ENCODE measurements around the gene BICC1.

- TF ChIP-seq REST (IDR thresholded peaks at IDR 0.05; ENCODE audit: insufficient read depth in 1 of 2, low read depth in 2 of 2, low read length in 2 of 2) = no peak
- TF ChIP-seq POLR2AphosphoS5 (IDR thresholded peaks at IDR 0.05; ENCODE audit: low read depth, low read length) = no peak
- no peak for TF ChIP-seq FOXP2 (optimal IDR thresholded peaks at IDR 0.05; ENCODE audit: borderline replicate concordance, extremely low read depth, extremely low read length, insufficient read depth)
Observed at GRCh38 chr10:58776568-58777318, 264.1 kb downstream of the BICC1 start.
